Testis (tissue), 3 donors: Measurements from ENCODE around the gene LARGE2. TPM values are rescaled to one million over a fixed set of nuclear protein-coding genes. Genes with fewer than 3 reads are reported as not detected.

Experiments
- DNase-seq: peaks from one replicate; pipeline ENCODE4 v3.0.0-alpha.2; 2019
- H3K27ac ChIP-seq, 2 donors: fragments of 200-600 bp; sonication (generic); one replicate each; pipeline ENCODE4 v1.5.1; 2019
- H3K27me3 ChIP-seq: fragments of 200-600 bp; sonication (generic); one replicate; pipeline ENCODE4 v1.5.1; 2019
- H3K36me3 ChIP-seq: fragments of 200-600 bp; sonication (generic); one replicate; pipeline ENCODE4 v1.5.1; 2017; ENCODE audit warnings: low read depth; ENCODE audit errors: missing control alignments
- H3K4me1 ChIP-seq: fragments of 200-600 bp; sonication (generic); one replicate; pipeline ENCODE4 v1.5.1; 2019
- H3K4me3 ChIP-seq, 2 donors: fragments of 200-600 bp; sonication (generic); one replicate each; pipeline ENCODE4 v1.5.1; 2017 to 2019
- H3K9me3 ChIP-seq: fragments of 200-600 bp; sonication (generic); one replicate; pipeline ENCODE4 v1.5.1; 2017
- POLR2A ChIP-seq: fragments of 450-650 bp; IDR thresholded peaks from one replicate; pipeline ENCODE4 v1.6.1; 2017; ENCODE audit warnings: antibody characterized with exemption, mild to moderate bottlenecking, moderate library complexity
- WGBS, 2 donors: methylation state at CpG; one replicate each; pipeline ENCODE4 v1.1.5; 2018; 5-methylcytosine and 5-hydroxymethylcytosine counted together
- intact Hi-C: fragments of 100-400 bp; cut with DNase I; formaldehyde crosslinking; loops from one replicate; pipeline ENCODE4 v1.15.1; 2023; ENCODE audit warnings: low total_unique reads
- polyA plus RNA-seq: library from polyadenylated mRNA; stranded (reverse); fragments of 350-450 nt; fragmentation: Illumina TruSeq; extraction: RNeasy Lipid Tissue Mini Kit (QIAGEN cat#74804); gene quantifications from one replicate; pipeline ENCODE4 v1.2.3, GENCODE V29; 2014; ENCODE audit warnings: low read depth, low replicate concordance; ENCODE audit not compliant: insufficient read depth
- total RNA-seq, 2 donors: library from RNA; depleted of rRNA; stranded (reverse); fragments of >200 nt; gene quantifications; one replicate each; pipeline ENCODE4 v1.2.3, GENCODE V29; 2016
- TF ChIP-seq, protein P1 (sequence below), 3 experiments: fragments of 450-650 bp in 2 of 3; fragments of 200-600 bp in 1 of 3; sonication (generic) in 1 of 3; IDR thresholded peaks; one replicate each; pipeline ENCODE4 v1.5.1; 2016 to 2019; ENCODE audit warnings: antibody characterized with exemption in 3 of 3, mild to moderate bottlenecking in 2 of 3, moderate library complexity in 1 of 3

Gene LARGE2
- total and polyA plus RNA-seq, 3 donors from 2014 or later: 2.1 to 4.7 (median 3.4) TPM

DNA sequence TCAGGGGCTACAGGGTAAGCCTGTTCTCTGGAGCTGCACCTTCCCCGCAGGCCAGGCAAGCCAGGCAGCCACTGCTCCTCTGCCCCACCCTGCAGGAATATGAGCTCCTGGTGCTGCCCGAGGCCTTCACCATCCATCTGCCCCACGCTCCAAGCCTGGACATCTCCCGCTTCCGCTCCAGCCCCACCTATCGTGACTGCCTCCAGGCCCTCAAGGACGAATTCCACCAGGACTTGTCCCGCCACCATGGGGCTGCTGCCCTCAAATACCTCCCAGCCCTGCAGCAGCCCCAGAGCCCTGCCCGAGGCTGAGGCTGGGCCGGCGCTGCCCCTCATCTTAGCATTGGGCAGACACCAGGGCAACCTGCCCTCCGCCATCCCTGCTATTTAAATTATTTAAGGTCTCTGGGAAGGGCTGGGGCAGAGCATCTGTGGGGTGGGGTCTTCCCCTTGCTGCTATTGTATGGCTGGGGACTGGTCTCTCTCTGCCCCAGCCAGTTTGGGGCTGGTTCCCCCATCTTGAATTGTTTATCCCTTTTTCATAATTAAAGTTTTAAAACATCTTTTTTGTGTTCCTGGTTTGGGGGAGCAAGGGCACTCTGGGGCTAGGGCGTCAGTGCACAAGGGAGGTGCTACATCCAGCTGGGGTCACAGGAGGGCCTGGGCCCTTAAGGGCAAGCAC is 6.2 kb downstream of the LARGE2 start:
- no peaks in the 10 kb centered on the region for H3K9me3 ChIP-seq
- H3K4me1 ChIP-seq: no peaks in the 10 kb centered on the region
- H3K4me3 ChIP-seq: no peak overlapping the region
- TF ChIP-seq POLR2A: no peak
- TF ChIP-seq, protein P1, sequence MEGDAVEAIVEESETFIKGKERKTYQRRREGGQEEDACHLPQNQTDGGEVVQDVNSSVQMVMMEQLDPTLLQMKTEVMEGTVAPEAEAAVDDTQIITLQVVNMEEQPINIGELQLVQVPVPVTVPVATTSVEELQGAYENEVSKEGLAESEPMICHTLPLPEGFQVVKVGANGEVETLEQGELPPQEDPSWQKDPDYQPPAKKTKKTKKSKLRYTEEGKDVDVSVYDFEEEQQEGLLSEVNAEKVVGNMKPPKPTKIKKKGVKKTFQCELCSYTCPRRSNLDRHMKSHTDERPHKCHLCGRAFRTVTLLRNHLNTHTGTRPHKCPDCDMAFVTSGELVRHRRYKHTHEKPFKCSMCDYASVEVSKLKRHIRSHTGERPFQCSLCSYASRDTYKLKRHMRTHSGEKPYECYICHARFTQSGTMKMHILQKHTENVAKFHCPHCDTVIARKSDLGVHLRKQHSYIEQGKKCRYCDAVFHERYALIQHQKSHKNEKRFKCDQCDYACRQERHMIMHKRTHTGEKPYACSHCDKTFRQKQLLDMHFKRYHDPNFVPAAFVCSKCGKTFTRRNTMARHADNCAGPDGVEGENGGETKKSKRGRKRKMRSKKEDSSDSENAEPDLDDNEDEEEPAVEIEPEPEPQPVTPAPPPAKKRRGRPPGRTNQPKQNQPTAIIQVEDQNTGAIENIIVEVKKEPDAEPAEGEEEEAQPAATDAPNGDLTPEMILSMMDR (IDR thresholded peaks at IDR 0.05): no peak
- intact Hi-C loops: no loop called here
- H3K36me3 ChIP-seq: no peaks in the 10 kb centered on the region
- H3K27me3 ChIP-seq: no peaks in the 10 kb centered on the region
- H3K27ac ChIP-seq: no peak overlapping the region
- no peak for DNase-seq
- WGBS, 2 donors: 68 to 69% methylated on average over 13 of the region's 13 CpGs

DNA sequence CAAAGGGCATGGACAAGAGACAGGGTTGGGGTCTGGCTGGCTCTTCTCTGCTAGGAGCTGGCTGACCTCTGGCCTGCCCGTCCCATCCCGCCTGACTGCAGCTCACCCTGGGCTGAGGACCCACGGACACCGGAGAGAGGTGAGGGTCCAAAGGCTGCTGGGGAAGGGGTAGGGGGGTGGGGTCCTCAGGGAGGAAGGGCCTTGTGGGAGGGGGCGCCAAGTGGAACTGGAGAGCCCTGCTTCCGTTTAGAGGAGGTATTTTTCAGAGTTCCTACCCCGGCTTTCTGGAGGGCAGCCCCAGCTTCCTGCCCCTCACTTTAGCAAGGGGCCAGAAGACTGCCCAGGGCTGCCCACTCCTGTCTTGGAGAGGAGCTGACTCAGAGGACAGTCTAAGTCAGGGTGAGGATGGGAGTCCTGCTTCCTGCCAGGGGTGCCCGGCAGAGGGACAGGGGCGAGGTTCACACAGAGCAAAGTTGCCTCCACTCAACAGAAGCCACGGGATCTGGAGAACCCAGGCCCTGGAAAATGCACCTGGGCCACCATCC is 7.1 kb downstream of the LARGE2 start:
- no peaks in the 10 kb centered on the region for H3K36me3 ChIP-seq
- no peak for DNase-seq
- WGBS, 2 donors: 81 to 90% methylated on average over 10 of the region's 10 CpGs
- no peak for TF ChIP-seq POLR2A
- TF ChIP-seq, protein P1 (IDR thresholded peaks at IDR 0.05): no peak
- intact Hi-C loops: no loop called here
- no peak overlapping the region for H3K4me3 ChIP-seq
- H3K4me1 ChIP-seq: no peaks in the 10 kb centered on the region
- no peak overlapping the region for H3K27ac ChIP-seq
- no peaks in the 10 kb centered on the region for H3K27me3 ChIP-seq
- H3K9me3 ChIP-seq: no peaks in the 10 kb centered on the region

DNA sequence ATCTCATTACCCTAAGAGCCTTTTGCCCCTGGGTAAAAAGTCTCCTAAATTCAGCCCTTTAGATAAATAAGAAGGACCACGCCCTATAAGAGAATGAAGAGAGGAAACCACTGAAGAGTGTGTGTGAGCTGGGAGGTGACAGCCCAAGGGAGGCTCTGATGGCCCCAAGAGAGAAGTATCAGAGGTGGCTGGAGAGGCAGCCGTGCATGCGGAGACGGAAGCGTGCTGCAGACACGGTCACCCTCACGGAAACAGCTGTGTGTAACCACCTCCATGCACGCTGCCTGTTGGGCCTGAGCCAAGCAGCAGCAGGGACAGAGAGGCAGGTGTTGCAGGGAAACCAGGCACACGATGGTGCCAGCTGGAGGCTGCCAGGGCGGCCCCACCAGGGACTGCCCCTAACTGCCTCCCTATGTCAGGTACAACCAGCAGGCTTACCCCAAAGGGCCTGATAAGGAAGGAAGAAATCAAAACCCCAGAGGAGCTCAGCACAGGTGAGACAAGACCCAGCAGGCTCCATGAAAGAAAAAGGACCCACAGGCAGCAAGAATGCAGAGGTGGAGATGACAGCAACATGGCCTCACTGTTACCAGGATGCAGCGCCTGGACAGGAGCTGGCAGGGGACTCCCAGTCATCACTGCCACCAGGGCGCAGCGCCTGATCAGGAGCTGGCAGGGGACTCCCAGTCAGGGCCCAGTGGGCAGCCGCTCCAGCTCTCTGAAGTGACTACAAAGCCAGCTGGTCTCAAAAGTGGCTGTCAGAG is 7.8 kb downstream of the LARGE2 start:
- 76 to 88% methylated on average over 13 to 14 of the region's 14 CpGs for whole genome bisulfite sequencing, 2 donors
- Histone ChIP-seq H3K27ac (no peak overlapping the region), H3K36me3 (no peaks in the 10 kb centered on the region), H3K27me3 (no peaks in the 10 kb centered on the region), H3K9me3 (no peaks in the 10 kb centered on the region), H3K4me3 (no peak overlapping the region), H3K4me1 (no peaks in the 10 kb centered on the region)
- TF ChIP-seq POLR2A: no peak
- TF ChIP-seq, protein P1 (IDR thresholded peaks at IDR 0.05): no peak
- intact Hi-C loops: no loop called here
- DNase-seq: no peak

DNA sequence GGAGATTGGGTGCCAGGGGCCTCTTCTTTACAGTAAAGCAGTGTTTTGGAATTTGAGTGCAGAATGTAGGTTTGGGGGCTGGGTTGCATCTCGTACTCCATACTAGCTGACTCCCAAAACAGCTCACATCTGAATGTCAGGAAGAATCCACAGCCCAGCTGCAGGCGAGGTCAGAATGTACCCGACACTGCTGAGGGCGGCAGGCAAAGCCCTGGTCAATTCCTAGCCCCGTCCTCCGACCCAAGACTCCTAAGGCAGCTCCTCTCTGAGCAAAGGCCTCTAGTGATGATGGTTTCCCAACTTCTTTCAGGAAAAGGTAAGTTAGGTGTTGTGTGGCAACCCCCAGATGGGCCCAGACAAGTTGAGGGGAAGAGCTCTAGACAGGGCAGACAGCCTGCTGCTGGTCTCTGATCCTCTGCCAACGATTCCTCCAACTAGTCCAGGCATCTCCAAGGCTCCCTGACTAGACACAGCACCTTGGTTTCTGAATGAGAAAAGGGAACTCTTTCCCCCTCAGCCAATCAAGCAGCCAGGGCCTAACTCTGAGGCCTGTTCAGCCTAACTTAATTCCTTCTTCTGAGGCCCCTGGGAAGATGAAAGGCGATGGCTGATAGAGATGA is 8.6 kb downstream of the LARGE2 start:
- no peaks in the 10 kb centered on the region for H3K4me1 ChIP-seq
- no peak for DNase-seq
- H3K27ac ChIP-seq: no peak overlapping the region
- no peaks in the 10 kb centered on the region for H3K27me3 ChIP-seq
- intact Hi-C loops: no loop called here
- TF ChIP-seq POLR2A: no peak
- TF ChIP-seq, protein P1 (IDR thresholded peaks at IDR 0.05): no peak
- no peak overlapping the region for H3K4me3 ChIP-seq
- H3K36me3 ChIP-seq: no peaks in the 10 kb centered on the region
- no peaks in the 10 kb centered on the region for H3K9me3 ChIP-seq
- 57 to 72% methylated on average over 5 to 8 of the region's 8 CpGs for WGBS, 2 donors
